ENCODE measurements around the gene MEPE. TPM values are rescaled to one million over a fixed set of nuclear protein-coding genes. Genes with fewer than 3 reads are reported as not detected.

Gene MEPE
- total and polyA plus RNA-seq, 2 experiments from 2014 or later = not detected

- Histone ChIP-seq H3K4me3 (no peak overlapping the region), H3K36me3 (ENCODE audit: low read depth) (no peaks in the 10 kb centered on the region), H3K27me3 (replicated peaks; ENCODE audit: insufficient read depth) (no peaks in the 10 kb centered on the region), H3F3A (ENCODE audit: insufficient read depth) (no peaks in the 10 kb centered on the region), H3K9me3 (ENCODE audit: low read depth) (no peaks in the 10 kb centered on the region), H4K20me1 (ENCODE audit: insufficient read depth) (no peaks in the 10 kb centered on the region), H3K4me1 (ENCODE audit: insufficient read depth) (no peaks in the 10 kb centered on the region), H3K4me2 (ENCODE audit: unreplicated experiment) (no peak overlapping the region), H3K9me2 (ENCODE audit: insufficient read depth) (no peaks in the 10 kb centered on the region), H3K27ac (no peak overlapping the region), H2AFZ (no peak overlapping the region), H3K79me2 (ENCODE audit: insufficient read depth) (no peaks in the 10 kb centered on the region), H3K9ac (no peak overlapping the region)
- in situ Hi-C loops (cut with MboI) = loop anchor here (10.0 to 25.0 kb wide), 2 partner anchors 113 to 361 kb away; no protein-coding TSS in a partner anchor
- WGBS, 2 experiments (ENCODE audit: low coverage in 1 of 2, low lambda C conversion rate in 2 of 2, missing lambda C conversion rate in 2 of 2) = 83 to 86% methylated on average over 8 of the region's 8 CpGs
- no peak for DNase-seq
- TF ChIP-seq EZH2 (IDR thresholded peaks at IDR 0.05; ENCODE audit: insufficient read depth, poor library complexity, severe bottlenecking) (no peak), EZH2phosphoT487 (IDR thresholded peaks at IDR 0.05; ENCODE audit: insufficient read depth, low read depth) (no peak)
Observed at GRCh38 chr4:87851332-87851731, 18.6 kb downstream of the MEPE start.

GRCh38 chr4:87851953-87852352 lies 19.2 kb downstream of the MEPE start:
- in situ Hi-C loops (cut with MboI) = loop anchor here (10.0 to 25.0 kb wide), 2 partner anchors 113 to 360 kb away; no protein-coding TSS in a partner anchor
- 76 to 78% methylated on average over 4 of the region's 4 CpGs for WGBS, 2 experiments (ENCODE audit: low coverage in 1 of 2, low lambda C conversion rate in 2 of 2, missing lambda C conversion rate in 2 of 2)

GRCh38 chr4:87853108-87853507 lies 20.3 kb downstream of the MEPE start:
- peak; percentile 64 for DNase-seq
- in situ Hi-C loops (cut with MboI) = loop anchor here (10.0 to 25.0 kb wide), 2 partner anchors 112 to 359 kb away; no protein-coding TSS in a partner anchor
- Histone ChIP-seq H3K9ac (no peak overlapping the region), H3K27ac (no peak overlapping the region), H3K4me3 (no peak overlapping the region), H3K79me2 (ENCODE audit: insufficient read depth) (no peaks in the 10 kb centered on the region), H4K20me1 (ENCODE audit: insufficient read depth) (no peaks in the 10 kb centered on the region), H3K9me3 (ENCODE audit: low read depth) (no peaks in the 10 kb centered on the region), H2AFZ (no peak overlapping the region), H3K27me3 (replicated peaks; ENCODE audit: insufficient read depth) (no peaks in the 10 kb centered on the region), H3K36me3 (ENCODE audit: low read depth) (no peaks in the 10 kb centered on the region), H3K9me2 (ENCODE audit: insufficient read depth) (no peaks in the 10 kb centered on the region), H3K4me2 (ENCODE audit: unreplicated experiment) (no peak overlapping the region), H3K4me1 (ENCODE audit: insufficient read depth) (no peaks in the 10 kb centered on the region), H3F3A (ENCODE audit: insufficient read depth) (no peaks in the 10 kb centered on the region)
- 3% methylated on average over 3 of the region's 3 CpGs for WGBS, 2 experiments (ENCODE audit: low coverage in 1 of 2, low lambda C conversion rate in 2 of 2, missing lambda C conversion rate in 2 of 2)
- TF ChIP-seq EZH2 (IDR thresholded peaks at IDR 0.05; ENCODE audit: insufficient read depth, poor library complexity, severe bottlenecking) = no peak
- no peak for TF ChIP-seq EZH2phosphoT487 (IDR thresholded peaks at IDR 0.05; ENCODE audit: insufficient read depth, low read depth)

More at GRCh38 chr4:87851953-87852352, 19.2 kb downstream of the MEPE start:
- no peaks in the 10 kb centered on the region for H3K27me3 ChIP-seq (replicated peaks; ENCODE audit: insufficient read depth)
- no peak for DNase-seq
- H3K4me1 ChIP-seq (ENCODE audit: insufficient read depth) = no peaks in the 10 kb centered on the region
- no peaks in the 10 kb centered on the region for H3F3A ChIP-seq (ENCODE audit: insufficient read depth)
- H3K36me3 ChIP-seq (ENCODE audit: low read depth) = no peaks in the 10 kb centered on the region
- H3K4me2 ChIP-seq (ENCODE audit: unreplicated experiment) = no peak overlapping the region
- no peak overlapping the region for H2AFZ ChIP-seq
- no peak overlapping the region for H3K4me3 ChIP-seq
- no peaks in the 10 kb centered on the region for H3K79me2 ChIP-seq (ENCODE audit: insufficient read depth)
- H3K9me3 ChIP-seq (ENCODE audit: low read depth) = no peaks in the 10 kb centered on the region
- no peak overlapping the region for H3K27ac ChIP-seq
- H4K20me1 ChIP-seq (ENCODE audit: insufficient read depth) = no peaks in the 10 kb centered on the region
- H3K9me2 ChIP-seq (ENCODE audit: insufficient read depth) = no peaks in the 10 kb centered on the region
- H3K9ac ChIP-seq = no peak overlapping the region
- TF ChIP-seq EZH2phosphoT487 (IDR thresholded peaks at IDR 0.05; ENCODE audit: insufficient read depth, low read depth) = no peak
- TF ChIP-seq EZH2 (IDR thresholded peaks at IDR 0.05; ENCODE audit: insufficient read depth, poor library complexity, severe bottlenecking) = no peak

- Histone ChIP-seq H3K4me3 (no peak overlapping the region), H3K4me1 (ENCODE audit: insufficient read depth) (no peaks in the 10 kb centered on the region), H3K9me3 (ENCODE audit: low read depth) (no peaks in the 10 kb centered on the region), H2AFZ (no peak overlapping the region), H3K27me3 (replicated peaks; ENCODE audit: insufficient read depth) (0 out of 2 replicates have a peak, but pooled peaks cover 5% of the 10 kb centered on the region), H3K36me3 (ENCODE audit: low read depth) (no peaks in the 10 kb centered on the region), H3K27ac (no peak overlapping the region), H3K9me2 (ENCODE audit: insufficient read depth) (no peaks in the 10 kb centered on the region), H3K9ac (no peak overlapping the region), H3K4me2 (ENCODE audit: unreplicated experiment) (no peak overlapping the region), H4K20me1 (ENCODE audit: insufficient read depth) (no peaks in the 10 kb centered on the region), H3K79me2 (ENCODE audit: insufficient read depth) (no peaks in the 10 kb centered on the region), H3F3A (ENCODE audit: insufficient read depth) (no peaks in the 10 kb centered on the region)
- DNase-seq = no peak
- TF ChIP-seq EZH2phosphoT487 (IDR thresholded peaks at IDR 0.05; ENCODE audit: insufficient read depth, low read depth) = no peak
- TF ChIP-seq EZH2 (IDR thresholded peaks at IDR 0.05; ENCODE audit: insufficient read depth, poor library complexity, severe bottlenecking) = no peak
- in situ Hi-C loops (cut with MboI) = loop anchor here (10.0 to 25.0 kb wide), 2 partner anchors 111 to 358 kb away; no protein-coding TSS in a partner anchor
Observed at GRCh38 chr4:87853891-87854290, 21.1 kb downstream of the MEPE start.

Data from GM23248 (cell line).